Mucosa of rectum (tissue), 2 donors: ENCODE results near the gene PLXND1.
A peak's percentile ranks its signal among the peaks of the same experiment; 100 is the strongest.

ENCODE experiments used
- H3K27ac ChIP-seq, 2 donors: one replicate each; pipeline ENCODE4 v1.7.0; 2013; ENCODE audit warnings: inconsistent platforms in 2 of 2, low read depth in 2 of 2, low read length in 2 of 2
- H3K27me3 ChIP-seq, 2 donors: one replicate each; pipeline ENCODE4 v1.7.0; 2013; ENCODE audit warnings: low read length in 2 of 2; ENCODE audit not compliant: control insufficient read depth in 2 of 2, insufficient read depth in 2 of 2
- H3K36me3 ChIP-seq, 2 donors: one replicate each; pipeline ENCODE4 v1.7.0; 2013; ENCODE audit warnings: low read length in 2 of 2; ENCODE audit not compliant: control insufficient read depth in 2 of 2, insufficient read depth in 2 of 2
- H3K4me1 ChIP-seq, 2 donors: one replicate each; pipeline ENCODE4 v1.7.0; 2013; ENCODE audit warnings: low read length in 2 of 2, mild to moderate bottlenecking in 1 of 2; ENCODE audit not compliant: control insufficient read depth in 2 of 2, insufficient read depth in 2 of 2
- H3K4me3 ChIP-seq, 2 donors: one replicate each; pipeline ENCODE4 v1.7.0; 2013; ENCODE audit warnings: low read length in 2 of 2
- H3K9ac ChIP-seq, 2 donors: one replicate each; pipeline ENCODE4 v1.7.0; 2013; ENCODE audit warnings: low read length in 2 of 2, low read depth in 1 of 2, mild to moderate bottlenecking in 1 of 2
- H3K9me3 ChIP-seq, 2 donors: one replicate each; pipeline ENCODE4 v1.7.0; 2013; ENCODE audit warnings: low read length in 2 of 2; ENCODE audit not compliant: control insufficient read depth in 2 of 2
- donor health status: healthy.
- donor health status: Normal muscosa, but diverticular disease.

The PLXND1 gene

GRCh38 chr3:129602309-129602708 lies 4.2 kb downstream of the PLXND1 start:
- Histone ChIP-seq H3K9ac (peak overlapping the region in 1 of 2 donors; percentile 37), H3K27me3 (peaks cover 6 to 9% of the 10 kb centered on the region in 2 donors), H3K27ac (peak overlapping the region; percentile 62 to 68), H3K9me3 (no peaks in the 10 kb centered on the region), H3K36me3 (no peaks in the 10 kb centered on the region), H3K4me1 (peaks cover 33 to 35% of the 10 kb centered on the region in 2 donors), H3K4me3 (peak overlapping the region in 1 of 2 donors; percentile 75)

- H3K36me3 ChIP-seq, result no peaks in the 10 kb centered on the region
- no peak overlapping the region for H3K4me3 ChIP-seq
- no peak overlapping the region for H3K9ac ChIP-seq
- no peaks in the 10 kb centered on the region for H3K9me3 ChIP-seq
- peaks cover 35% of the 10 kb centered on the region in 2 donors for H3K4me1 ChIP-seq
- peaks cover 6 to 9% of the 10 kb centered on the region in 2 donors for H3K27me3 ChIP-seq
- H3K27ac ChIP-seq, result peak overlapping the region; percentile 2 to 68
Observed at GRCh38 chr3:129601713-129602112, 4.8 kb downstream of the PLXND1 start.

- no peak overlapping the region for H3K4me3 ChIP-seq
- no peak overlapping the region for H3K9ac ChIP-seq
- no peaks in the 10 kb centered on the region for H3K9me3 ChIP-seq
- peak overlapping the region; percentile 48 to 83 for H3K27ac ChIP-seq
- no peaks in the 10 kb centered on the region for H3K36me3 ChIP-seq
- H3K4me1 ChIP-seq, result peaks cover 28 to 37% of the 10 kb centered on the region in 2 donors
- peaks cover 5 to 6% of the 10 kb centered on the region in 2 donors for H3K27me3 ChIP-seq
Observed at GRCh38 chr3:129600348-129600747, 6.1 kb downstream of the PLXND1 start.

- H3K4me3 ChIP-seq, result no peak overlapping the region
Observed at GRCh38 chr3:129599607-129600006, 6.9 kb downstream of the PLXND1 start.

GRCh38 chr3:129599073-129599472 lies 7.4 kb downstream of the PLXND1 start:
- H3K27ac ChIP-seq, result peak overlapping the region; percentile 48 to 83
- no peaks in the 10 kb centered on the region for H3K36me3 ChIP-seq
- H3K27me3 ChIP-seq, result no peaks in the 10 kb centered on the region
- peaks cover 29 to 41% of the 10 kb centered on the region in 2 donors for H3K4me1 ChIP-seq
- no peak overlapping the region for H3K4me3 ChIP-seq
- H3K9me3 ChIP-seq, result no peaks in the 10 kb centered on the region
- no peak overlapping the region for H3K9ac ChIP-seq

More at GRCh38 chr3:129599607-129600006, 6.9 kb downstream of the PLXND1 start:
- Histone ChIP-seq H3K27ac (peak overlapping the region; percentile 48 to 83), H3K4me1 (peaks cover 25 to 41% of the 10 kb centered on the region in 2 donors), H3K27me3 (peaks cover 1 to 3% of the 10 kb centered on the region in 2 donors), H3K36me3 (no peaks in the 10 kb centered on the region), H3K9me3 (no peaks in the 10 kb centered on the region), H3K9ac (peak overlapping the region in 1 of 2 donors; percentile 1)

GRCh38 chr3:129598484-129598883 lies 8.0 kb downstream of the PLXND1 start:
- Histone ChIP-seq H3K4me1 (peaks cover 34 to 44% of the 10 kb centered on the region in 2 donors), H3K4me3 (no peak overlapping the region), H3K27me3 (no peaks in the 10 kb centered on the region), H3K9ac (no peak overlapping the region), H3K27ac (peak overlapping the region; percentile 60 to 83), H3K36me3 (no peaks in the 10 kb centered on the region), H3K9me3 (no peaks in the 10 kb centered on the region)

GRCh38 chr3:129598000-129598381 lies 8.5 kb downstream of the PLXND1 start:
- peak overlapping the region in 1 of 2 donors; percentile 49 for H3K9ac ChIP-seq
- no peaks in the 10 kb centered on the region for H3K27me3 ChIP-seq
- peak overlapping the region; percentile 60 to 83 for H3K27ac ChIP-seq
- no peaks in the 10 kb centered on the region for H3K36me3 ChIP-seq
- peaks cover 37 to 47% of the 10 kb centered on the region in 2 donors for H3K4me1 ChIP-seq
- H3K4me3 ChIP-seq, result no peak overlapping the region
- H3K9me3 ChIP-seq, result no peaks in the 10 kb centered on the region

- peaks cover 35 to 47% of the 10 kb centered on the region in 2 donors for H3K4me1 ChIP-seq
Observed at GRCh38 chr3:129597087-129597999, 9.1 kb downstream of the PLXND1 start.

GRCh38 chr3:129596194-129597086 lies 10.0 kb downstream of the PLXND1 start:
- Histone ChIP-seq H3K4me3 (peak overlapping the region in 1 of 2 donors; percentile 11), H3K9ac (peak overlapping the region; percentile 0 to 60)

More at GRCh38 chr3:129597087-129597999, 9.1 kb downstream of the PLXND1 start:
- Histone ChIP-seq H3K36me3 (no peaks in the 10 kb centered on the region), H3K9ac (peak overlapping the region in 1 of 2 donors; percentile 49), H3K9me3 (no peaks in the 10 kb centered on the region), H3K4me3 (no peak overlapping the region), H3K27me3 (no peaks in the 10 kb centered on the region), H3K27ac (peak overlapping the region; percentile 60 to 83)

More at GRCh38 chr3:129596194-129597086, 10.0 kb downstream of the PLXND1 start:
- peaks cover 35 to 49% of the 10 kb centered on the region in 2 donors for H3K4me1 ChIP-seq
- H3K27me3 ChIP-seq, result no peaks in the 10 kb centered on the region
- no peaks in the 10 kb centered on the region for H3K36me3 ChIP-seq
- no peaks in the 10 kb centered on the region for H3K9me3 ChIP-seq
- peak overlapping the region; percentile 60 to 83 for H3K27ac ChIP-seq
